Measurements from ENCODE around the gene OSMR.

- no peak for TF ChIP-seq POLR2A (IDR thresholded peaks at IDR 0.05)
- TF ChIP-seq, protein P1, sequence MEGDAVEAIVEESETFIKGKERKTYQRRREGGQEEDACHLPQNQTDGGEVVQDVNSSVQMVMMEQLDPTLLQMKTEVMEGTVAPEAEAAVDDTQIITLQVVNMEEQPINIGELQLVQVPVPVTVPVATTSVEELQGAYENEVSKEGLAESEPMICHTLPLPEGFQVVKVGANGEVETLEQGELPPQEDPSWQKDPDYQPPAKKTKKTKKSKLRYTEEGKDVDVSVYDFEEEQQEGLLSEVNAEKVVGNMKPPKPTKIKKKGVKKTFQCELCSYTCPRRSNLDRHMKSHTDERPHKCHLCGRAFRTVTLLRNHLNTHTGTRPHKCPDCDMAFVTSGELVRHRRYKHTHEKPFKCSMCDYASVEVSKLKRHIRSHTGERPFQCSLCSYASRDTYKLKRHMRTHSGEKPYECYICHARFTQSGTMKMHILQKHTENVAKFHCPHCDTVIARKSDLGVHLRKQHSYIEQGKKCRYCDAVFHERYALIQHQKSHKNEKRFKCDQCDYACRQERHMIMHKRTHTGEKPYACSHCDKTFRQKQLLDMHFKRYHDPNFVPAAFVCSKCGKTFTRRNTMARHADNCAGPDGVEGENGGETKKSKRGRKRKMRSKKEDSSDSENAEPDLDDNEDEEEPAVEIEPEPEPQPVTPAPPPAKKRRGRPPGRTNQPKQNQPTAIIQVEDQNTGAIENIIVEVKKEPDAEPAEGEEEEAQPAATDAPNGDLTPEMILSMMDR (IDR thresholded peaks at IDR 0.05), result no peak
Observed at GRCh38 chr5:38927470-38927869, 81.7 kb downstream of the OSMR start.

Data from tibial nerve (tissue), 3 donors.